Measurements from ENCODE around the gene EHHADH. TPM values are rescaled to one million over a fixed set of nuclear protein-coding genes. Genes with fewer than 3 reads are reported as not detected.

Gene EHHADH
- polyA plus RNA-seq, 12 donors, result 2.2 to 7.2 (median 3.5) TPM; not detected in 1

- no peak for DNase-seq
Observed at GRCh38 chr3:185199206-185199605, 54.6 kb downstream of the EHHADH start.

- DNase-seq, result no peak
Observed at GRCh38 chr3:185197068-185197467, 56.8 kb downstream of the EHHADH start.

GRCh38 chr3:185195652-185196051 lies 58.2 kb downstream of the EHHADH start:
- no peak for DNase-seq

- no peak for DNase-seq
Observed at GRCh38 chr3:185188816-185189215, 65.0 kb downstream of the EHHADH start.

- no peak for DNase-seq
Observed at GRCh38 chr3:185187391-185187790, 66.5 kb downstream of the EHHADH start.

- DNase-seq, result peak; percentile 64
Observed at GRCh38 chr3:185176750-185177359, 77.0 kb downstream of the EHHADH start.

- DNase-seq, result peak; percentile 55
Observed at GRCh38 chr3:185175370-185175987, 78.4 kb downstream of the EHHADH start.

- DNase-seq, result no peak
Observed at GRCh38 chr3:185172086-185173049, 81.5 kb downstream of the EHHADH start.

- DNase-seq, result no peak
Observed at GRCh38 chr3:185164428-185165217, 89.2 kb downstream of the EHHADH start.

- DNase-seq, result no peak
Observed at GRCh38 chr3:185162634-185163033, 91.2 kb downstream of the EHHADH start.

- no peak for DNase-seq
Observed at GRCh38 chr3:185161761-185162160, 92.1 kb downstream of the EHHADH start.

GRCh38 chr3:185157347-185157746 lies 96.5 kb downstream of the EHHADH start:
- no peak for DNase-seq

- no peak for DNase-seq
Observed at GRCh38 chr3:185155678-185156077, 98.2 kb downstream of the EHHADH start.

GRCh38 chr3:185153861-185154629 lies 99.8 kb downstream of the EHHADH start:
- DNase-seq, result peak; percentile 19

- peak; percentile 53 for DNase-seq
Observed at GRCh38 chr3:185153171-185153771, 100.6 kb downstream of the EHHADH start.

- DNase-seq, result peak; percentile 75
Observed at GRCh38 chr3:185152410-185153170, 101.3 kb downstream of the EHHADH start, which contains the start of gene C3orf70. TSS of gene C3orf70 (minus strand) at chr3:185153060. CDS start at chr3:185152823, 237 bp downstream.

- peak; percentile 52 for DNase-seq
Observed at GRCh38 chr3:185151964-185152409, 101.9 kb downstream of the EHHADH start.

- DNase-seq, result no peak
Observed at GRCh38 chr3:185151101-185151963, 102.5 kb downstream of the EHHADH start.
